Kidney (tissue), 14 donors: Measurements from ENCODE around the gene NPTX1. TPM values are rescaled to one million over a fixed set of nuclear protein-coding genes. Genes with fewer than 3 reads are reported as not detected.

Experiments used
- DNase-seq, 5 donors: peaks; one replicate each; pipeline ENCODE4 v3.0.0-alpha.2; 2013 to 2020
- FAIRE-seq: peaks from 2 replicates; lab custom pipeline; 2012; peaks lifted over from hg19 to GRCh38; lab: Jason Lieb, UNC
- H3K27ac ChIP-seq, 2 donors: one replicate each; pipeline ENCODE4 v1.7.0; 2013; ENCODE audit warnings: low read depth in 2 of 2, low read length in 2 of 2, inconsistent platforms in 1 of 2
- H3K27me3 ChIP-seq: one replicate; pipeline ENCODE4 v1.7.1; 2013; ENCODE audit warnings: low read length, inconsistent platforms; ENCODE audit not compliant: control insufficient read depth, insufficient read depth
- H3K36me3 ChIP-seq, 3 donors: one replicate each; pipeline versions ENCODE4 v1.7.0 to v1.7.1; 2013; ENCODE audit warnings: low read length in 3 of 3, control low read depth in 1 of 3, inconsistent platforms in 1 of 3; ENCODE audit not compliant: insufficient read depth in 3 of 3, control insufficient read depth in 2 of 3
- H3K4me1 ChIP-seq, 3 donors: one replicate each; pipeline versions ENCODE4 v1.7.0 to v1.7.1; 2013; ENCODE audit warnings: low read length in 3 of 3, inconsistent platforms in 1 of 3, low read depth in 1 of 3; ENCODE audit not compliant: control insufficient read depth in 2 of 3, insufficient read depth in 2 of 3
- H3K4me3 ChIP-seq, 3 donors: one replicate each; pipeline versions ENCODE4 v1.7.0 to v1.8.1; 2013; ENCODE audit warnings: low read length in 3 of 3, control low read depth in 1 of 3, inconsistent platforms in 1 of 3
- H3K9ac ChIP-seq, 3 donors: one replicate each; pipeline versions ENCODE4 v1.7.0 to v1.7.1; 2013; ENCODE audit warnings: low read length in 3 of 3, control low read depth in 1 of 3, inconsistent platforms in 1 of 3
- H3K9me3 ChIP-seq, 3 donors: one replicate each; pipeline versions ENCODE4 v1.7.0 to v1.7.1; 2013; ENCODE audit warnings: low read length in 3 of 3, control low read depth in 1 of 3, inconsistent platforms in 1 of 3; ENCODE audit not compliant: control insufficient read depth in 2 of 3, insufficient read depth in 1 of 3
- intact Hi-C: fragments of 100-400 bp; cut with DNase I; formaldehyde crosslinking; loops from one replicate; pipeline ENCODE4 v1.11.1; 2022
- polyA plus RNA-seq: library from polyadenylated mRNA; stranded (reverse); fragments of 350-450 nt; fragmentation: Illumina TruSeq; extraction: RNeasy Lipid Tissue Mini Kit (QIAGEN cat#74804); gene quantifications from one replicate; pipeline ENCODE4 v1.2.3, GENCODE V29; 2014; ENCODE audit warnings: low read depth, low replicate concordance; ENCODE audit not compliant: insufficient read depth
- total RNA-seq: library from RNA; stranded (reverse); fragmentation: NEBNext Ultra II Directional; extraction: Animal tissue kit (Norgen Biotek cat#: 25700); gene quantifications from one replicate; pipeline ENCODE4 v1.2.1, GENCODE V29; 2021
- TF ChIP-seq, protein P1 (sequence below): IDR thresholded peaks from 3 replicates; pipeline ENCODE4 v1.5.1; 2012; ENCODE audit warnings: mild to moderate bottlenecking, moderate library complexity, borderline replicate concordance; ENCODE audit not compliant: insufficient read depth; ENCODE audit errors: extremely low read depth
- donor health status: control.
- donor health status: control.
- donor health status: control.
- donor health status: control.
- donor health status: control.
- donor health status: DM: yes; HTN: yes; CAD: no.
- donor health status: Normal renal cell carcinoma (clear cell type).

The NPTX1 gene
- total and polyA plus RNA-seq, 2 donors from 2014 or later = 0.31 to 0.39 TPM

DNA sequence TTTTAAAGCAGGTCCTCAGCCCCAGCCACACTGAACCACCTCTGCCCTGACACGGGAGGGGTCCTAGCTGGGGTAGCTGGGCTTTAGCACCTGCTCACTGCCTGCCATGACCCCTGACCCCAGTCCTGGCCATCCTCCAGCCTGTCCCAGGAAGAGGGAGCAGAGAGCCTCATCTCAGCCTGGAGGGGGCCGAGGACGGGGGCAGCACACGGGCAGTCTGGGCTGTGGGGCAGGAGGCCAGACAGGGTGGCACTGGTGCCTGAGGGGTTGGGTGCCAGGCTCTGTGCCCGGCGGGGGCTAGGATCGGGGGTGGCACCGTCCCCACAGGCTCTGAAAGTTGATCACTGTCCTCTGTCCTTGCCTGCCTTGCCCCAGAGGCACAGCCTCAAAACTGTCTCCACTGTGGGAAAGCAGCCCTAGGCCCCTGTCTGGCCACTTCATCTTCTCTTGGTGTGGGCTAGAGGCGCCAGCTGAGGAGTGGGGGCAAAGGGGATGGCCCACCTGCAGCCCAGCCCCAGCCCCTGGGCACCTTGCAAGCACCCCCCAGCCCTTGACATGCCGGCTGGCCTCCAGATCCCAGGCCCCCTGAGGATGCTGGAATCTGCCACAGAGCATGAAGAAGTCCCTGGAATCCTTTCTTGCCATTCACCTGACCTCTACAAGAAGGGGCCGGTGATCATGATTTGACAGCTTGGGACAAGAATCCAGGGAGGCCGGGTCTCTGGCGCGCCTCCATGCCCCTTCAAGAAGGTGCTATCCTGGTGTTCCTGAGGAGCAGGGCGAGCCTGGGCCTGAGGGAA is 45.8 kb downstream of the NPTX1 start:
- intact Hi-C loops = no loop called here
- Histone ChIP-seq H3K27ac (no peak overlapping the region), H3K9ac (no peak overlapping the region), H3K4me1 (peaks cover 0 to 2% (median 0%) of the 10 kb centered on the region in 3 donors), H3K36me3 (no peaks in the 10 kb centered on the region), H3K9me3 (no peaks in the 10 kb centered on the region), H3K4me3 (no peak overlapping the region), H3K27me3 (no peaks in the 10 kb centered on the region)
- FAIRE-seq (no peak), DNase-seq (peak in 1 of 5 donors; percentile 50)
- TF ChIP-seq, protein P1, sequence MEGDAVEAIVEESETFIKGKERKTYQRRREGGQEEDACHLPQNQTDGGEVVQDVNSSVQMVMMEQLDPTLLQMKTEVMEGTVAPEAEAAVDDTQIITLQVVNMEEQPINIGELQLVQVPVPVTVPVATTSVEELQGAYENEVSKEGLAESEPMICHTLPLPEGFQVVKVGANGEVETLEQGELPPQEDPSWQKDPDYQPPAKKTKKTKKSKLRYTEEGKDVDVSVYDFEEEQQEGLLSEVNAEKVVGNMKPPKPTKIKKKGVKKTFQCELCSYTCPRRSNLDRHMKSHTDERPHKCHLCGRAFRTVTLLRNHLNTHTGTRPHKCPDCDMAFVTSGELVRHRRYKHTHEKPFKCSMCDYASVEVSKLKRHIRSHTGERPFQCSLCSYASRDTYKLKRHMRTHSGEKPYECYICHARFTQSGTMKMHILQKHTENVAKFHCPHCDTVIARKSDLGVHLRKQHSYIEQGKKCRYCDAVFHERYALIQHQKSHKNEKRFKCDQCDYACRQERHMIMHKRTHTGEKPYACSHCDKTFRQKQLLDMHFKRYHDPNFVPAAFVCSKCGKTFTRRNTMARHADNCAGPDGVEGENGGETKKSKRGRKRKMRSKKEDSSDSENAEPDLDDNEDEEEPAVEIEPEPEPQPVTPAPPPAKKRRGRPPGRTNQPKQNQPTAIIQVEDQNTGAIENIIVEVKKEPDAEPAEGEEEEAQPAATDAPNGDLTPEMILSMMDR = no peak

DNA sequence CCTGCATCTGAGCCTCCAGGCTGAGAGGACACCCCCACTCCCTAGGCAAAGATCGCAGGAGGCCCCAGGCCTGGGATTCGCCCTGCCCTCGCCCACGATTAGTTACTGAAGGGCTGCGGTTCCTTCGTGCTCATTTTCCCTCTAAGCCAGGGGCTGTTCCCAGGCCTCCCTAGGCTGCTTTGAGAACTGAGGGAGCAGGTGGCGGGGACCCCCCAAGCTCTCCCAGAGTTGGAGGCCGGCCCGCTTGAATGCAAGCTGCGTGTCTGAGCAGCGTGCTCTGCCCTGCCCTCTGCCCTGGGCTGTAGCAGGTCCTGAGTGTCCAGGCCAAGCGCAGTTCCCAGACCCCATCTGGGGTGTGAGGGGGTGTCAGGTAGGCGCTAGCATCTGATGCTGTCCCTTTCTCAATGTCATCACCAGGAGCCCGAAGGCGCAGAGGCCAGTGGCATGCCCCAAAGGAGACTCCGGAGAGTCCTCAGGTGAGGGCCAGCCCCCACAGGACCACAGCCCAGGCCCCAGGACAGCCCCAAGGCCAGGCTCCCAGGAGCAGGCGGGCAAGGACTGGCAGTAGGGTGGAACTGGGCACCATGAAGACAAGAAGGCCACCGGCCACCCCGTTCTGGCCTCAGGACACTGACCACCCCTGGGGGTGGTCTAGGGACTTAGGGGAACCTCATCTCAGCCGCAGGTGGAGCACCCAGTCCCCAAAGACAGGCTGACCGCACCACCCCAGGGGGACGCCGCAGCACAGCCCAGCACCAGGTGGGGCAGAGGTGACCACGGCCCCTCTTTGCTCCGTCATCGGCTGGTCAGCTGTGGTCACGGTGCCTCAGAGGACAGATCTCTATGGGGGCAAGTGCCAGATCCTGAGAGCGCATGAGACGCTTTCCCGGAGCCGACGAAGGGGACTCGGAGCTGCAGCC is 46.8 kb downstream of the NPTX1 start:
- DNase-seq (peak in 1 of 5 donors; percentile 69), FAIRE-seq (no peak)
- Histone ChIP-seq H3K9me3 (no peaks in the 10 kb centered on the region), H3K4me1 (peaks cover 0 to 2% (median 0%) of the 10 kb centered on the region in 3 donors), H3K27ac (no peak overlapping the region), H3K27me3 (no peaks in the 10 kb centered on the region), H3K9ac (no peak overlapping the region), H3K4me3 (no peak overlapping the region), H3K36me3 (no peaks in the 10 kb centered on the region)
- intact Hi-C loops = loop anchor here (5.0 to 10.0 kb wide), 3 partner anchors 145 to 553 kb away; no protein-coding TSS in a partner anchor
- TF ChIP-seq, protein P1 = no peak

DNA sequence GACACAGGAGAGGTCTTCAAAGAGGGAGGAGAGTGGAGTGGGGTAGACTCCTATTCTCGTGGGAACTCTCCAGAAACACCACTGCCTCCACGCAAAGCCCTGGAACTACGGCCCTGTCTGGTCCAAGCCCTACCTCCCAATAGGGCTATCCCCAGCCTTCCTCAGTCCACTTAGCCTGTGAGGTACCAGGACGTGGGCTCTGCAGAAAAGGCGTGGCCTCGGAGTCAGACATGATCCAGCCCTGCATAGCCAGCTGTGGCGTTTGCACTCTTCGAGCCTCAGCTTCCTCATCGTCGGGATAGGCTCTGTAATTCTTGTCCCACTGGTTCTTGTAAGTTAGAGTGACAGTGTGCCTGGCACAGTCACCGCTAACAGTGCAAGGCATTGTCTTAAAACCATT is 47.6 kb downstream of the NPTX1 start:
- FAIRE-seq (no peak), DNase-seq (peak in 1 of 5 donors; percentile 19)
- Histone ChIP-seq H3K27me3 (no peaks in the 10 kb centered on the region), H3K9ac (no peak overlapping the region), H3K36me3 (no peaks in the 10 kb centered on the region), H3K9me3 (no peaks in the 10 kb centered on the region), H3K4me1 (peaks cover 0 to 2% (median 0%) of the 10 kb centered on the region in 3 donors), H3K4me3 (no peak overlapping the region), H3K27ac (no peak overlapping the region)
- TF ChIP-seq, protein P1 = no peak
- intact Hi-C loops = loop anchor here (5.0 to 10.0 kb wide), 3 partner anchors 146 to 554 kb away; no protein-coding TSS in a partner anchor
